NK-92 (cell line): ENCODE results near the gene RBPJL.

Experiments
- DNase-seq: peaks from one replicate; lab custom pipeline; 2025; ENCODE audit not compliant: unreplicated experiment; lab: John Stamatoyannopoulos, UW

The RBPJL gene

DNA sequence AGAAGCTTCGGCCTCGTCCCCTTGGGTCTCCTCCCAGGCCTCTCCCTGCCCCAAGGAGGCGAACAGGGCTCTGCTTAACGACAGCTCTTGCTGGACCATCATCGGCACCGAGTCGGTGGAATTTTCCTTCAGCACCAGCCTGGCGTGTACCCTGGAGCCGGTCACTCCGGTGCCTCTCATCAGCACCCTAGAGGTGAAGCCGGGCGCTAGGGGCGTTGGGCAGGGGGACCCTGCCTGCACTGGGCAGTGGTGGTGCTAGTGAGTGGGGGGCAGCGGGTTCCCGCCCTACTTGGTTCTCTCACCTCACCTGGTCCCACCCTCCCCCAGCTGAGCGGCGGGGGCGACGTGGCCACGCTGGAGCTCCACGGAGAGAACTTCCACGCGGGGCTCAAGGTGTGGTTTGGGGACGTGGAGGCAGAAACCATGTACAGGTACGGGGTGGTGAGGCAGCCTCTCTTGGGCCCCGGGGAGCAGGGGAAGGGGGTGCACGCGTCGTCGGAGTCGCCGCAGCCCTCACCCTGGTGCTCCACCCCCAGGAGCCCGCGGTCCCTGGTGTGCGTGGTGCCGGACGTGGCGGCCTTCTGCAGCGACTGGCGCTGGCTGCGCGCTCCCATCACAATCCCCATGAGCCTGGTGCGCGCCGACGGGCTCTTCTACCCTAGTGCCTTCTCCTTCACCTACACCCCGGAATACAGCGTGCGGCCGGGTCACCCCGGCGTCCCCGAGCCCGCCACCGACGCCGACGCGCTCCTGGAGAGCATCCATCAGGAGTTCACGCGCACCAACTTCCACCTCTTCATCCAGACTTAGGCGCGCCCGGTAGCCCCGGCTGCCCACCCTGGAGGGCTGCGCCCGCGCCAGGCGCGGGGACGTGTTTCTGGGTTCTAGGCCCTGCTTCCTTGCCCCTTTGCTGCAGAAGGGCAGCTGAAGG, 9.8 kb downstream of the RBPJL start:
- DNase-seq = no peak

DNA sequence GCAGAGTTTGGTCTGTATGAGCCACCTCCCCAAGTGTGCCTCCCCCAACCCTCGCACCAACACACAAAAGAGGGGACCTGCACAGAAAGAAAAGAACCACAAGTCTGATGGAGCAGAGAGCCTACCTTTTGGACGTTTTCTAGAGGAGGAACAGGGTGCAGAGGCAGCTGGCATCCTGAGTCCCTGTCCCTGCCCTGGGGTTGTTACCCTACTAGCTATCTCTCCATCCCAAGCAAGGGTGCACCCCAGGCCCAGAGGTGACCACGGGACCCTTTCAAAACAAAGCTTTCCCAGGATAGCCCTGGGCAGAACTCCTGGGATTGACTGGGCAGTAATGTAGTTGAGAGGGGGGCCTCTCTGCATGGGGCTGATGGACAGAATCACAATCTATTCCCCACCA, 11.2 kb downstream of the RBPJL start:
- no peak for DNase-seq

DNA sequence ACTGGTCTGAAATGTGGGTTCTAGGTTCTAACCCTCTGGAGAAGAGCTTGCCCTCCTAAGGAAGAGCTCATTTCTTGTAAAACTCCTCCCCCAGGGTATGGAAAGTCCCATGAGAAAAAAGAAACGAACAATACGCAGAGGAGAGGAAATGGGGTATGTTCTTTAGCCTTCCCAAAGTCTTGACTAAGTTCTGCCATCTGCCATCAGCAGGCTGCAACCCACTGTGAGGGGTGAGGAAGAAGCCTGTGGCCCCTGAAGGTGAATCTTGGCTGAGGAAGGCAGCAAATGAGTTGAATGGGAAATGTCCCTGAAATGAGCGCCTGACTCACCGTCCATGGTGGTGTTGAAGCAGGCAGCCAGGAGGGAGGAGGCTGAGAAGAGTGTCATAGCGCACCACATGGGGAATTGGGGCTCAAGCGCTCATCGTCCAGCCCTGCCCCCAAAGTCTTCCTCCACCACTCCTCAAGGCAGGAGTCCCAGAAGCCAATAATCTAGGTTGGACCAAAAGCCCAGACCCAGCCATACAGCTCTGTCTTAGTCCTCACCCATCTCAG, 11.8 kb downstream of the RBPJL start:
- DNase-seq = no peak

DNA sequence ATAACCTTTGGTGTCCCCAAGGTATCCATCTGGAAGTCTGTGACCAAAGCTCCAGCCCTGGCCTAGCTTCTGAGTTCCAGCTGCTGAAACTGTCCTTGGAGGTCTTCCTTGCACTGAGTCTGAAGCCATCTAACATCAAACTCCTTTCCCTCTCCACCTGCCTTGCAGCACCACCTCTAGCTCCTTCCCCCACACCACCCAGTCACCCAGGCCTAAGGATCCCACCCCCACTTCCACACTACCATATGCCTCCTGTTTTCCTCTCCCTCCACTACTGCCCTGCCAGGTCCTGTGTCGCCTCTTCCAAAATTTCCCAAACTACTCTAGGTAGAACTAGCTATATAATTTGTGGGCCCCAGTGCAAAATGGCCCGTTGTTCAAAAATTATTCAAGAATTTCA, 12.3 kb downstream of the RBPJL start:
- DNase-seq = no peak

DNA sequence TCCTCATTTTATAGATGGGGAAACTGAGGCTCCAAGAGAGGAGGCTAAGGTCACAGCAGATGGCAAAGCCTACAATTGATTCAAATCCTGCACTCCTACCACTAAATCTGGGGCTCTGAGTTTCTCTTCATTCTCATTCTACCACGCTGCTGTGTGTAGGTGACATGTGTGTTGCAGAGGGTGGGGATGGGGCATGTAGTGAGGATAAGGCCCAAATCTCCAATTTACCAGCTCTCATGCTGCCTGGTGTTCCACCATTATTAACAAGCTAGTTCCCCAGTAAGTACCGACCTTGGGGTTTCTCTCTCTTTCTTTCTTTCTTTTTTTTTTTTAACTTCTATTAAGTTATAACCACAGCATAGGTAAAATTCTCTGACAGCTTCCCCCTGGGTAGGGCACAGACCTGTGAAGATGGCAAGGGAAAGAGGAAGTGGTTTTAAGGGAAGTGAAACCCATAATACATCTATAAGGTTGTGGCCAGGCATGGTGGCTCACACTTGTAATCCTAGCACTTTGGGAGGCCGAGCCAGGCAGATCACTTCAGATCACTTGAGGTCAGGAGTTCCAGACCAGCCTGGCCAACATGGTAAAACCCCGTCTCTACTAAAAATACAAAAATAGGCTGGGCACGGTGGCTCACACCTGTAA, 14.4 kb downstream of the RBPJL start:
- no peak for DNase-seq

DNA sequence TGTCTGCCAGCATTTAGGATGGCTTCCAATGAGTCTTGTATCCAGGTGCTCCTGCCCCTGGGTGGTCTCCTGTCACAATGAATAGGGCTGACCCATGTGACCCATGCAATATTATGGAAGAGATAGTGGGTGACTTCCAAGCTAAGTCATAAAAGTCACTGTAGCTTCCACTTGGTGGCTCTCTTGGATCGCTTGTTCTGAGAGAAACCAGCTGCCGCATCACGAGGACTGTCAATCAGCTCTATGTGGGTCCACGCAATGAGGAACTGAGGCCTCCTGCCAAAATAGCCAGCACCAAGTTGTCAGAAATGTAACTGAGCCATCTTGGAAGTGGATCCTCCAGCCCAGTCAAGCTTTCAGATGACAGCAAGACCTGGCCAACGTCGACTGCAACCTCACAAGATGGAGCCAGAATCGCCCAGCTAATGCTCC, 16.3 kb downstream of the RBPJL start:
- no peak for DNase-seq

GRCh38 chr20:45323731-45324130, 17.1 kb downstream of the RBPJL start:
- no peak for DNase-seq

DNA sequence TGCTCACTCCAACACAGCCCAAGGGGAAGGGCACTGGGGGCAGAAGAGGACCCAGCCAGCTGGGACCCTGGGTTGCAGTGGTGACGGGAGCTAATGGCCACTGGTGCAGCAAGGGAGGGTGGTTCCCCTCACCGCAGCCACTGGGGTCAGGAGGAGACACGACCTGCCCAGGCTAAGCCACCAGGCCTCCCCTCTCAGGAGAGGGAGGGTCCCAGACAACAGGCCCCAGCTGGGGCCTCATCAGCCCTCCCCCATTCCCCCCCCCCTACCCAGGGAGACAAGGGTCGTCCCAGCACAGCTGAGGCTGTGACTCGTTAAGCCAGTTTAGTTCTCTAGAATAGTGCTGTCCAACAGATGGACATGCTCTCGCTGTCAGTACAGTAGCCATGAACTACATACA, 18.7 kb downstream of the RBPJL start:
- no peak for DNase-seq

GRCh38 chr20:45328451-45328850, 21.8 kb downstream of the RBPJL start:
- DNase-seq = no peak

DNA sequence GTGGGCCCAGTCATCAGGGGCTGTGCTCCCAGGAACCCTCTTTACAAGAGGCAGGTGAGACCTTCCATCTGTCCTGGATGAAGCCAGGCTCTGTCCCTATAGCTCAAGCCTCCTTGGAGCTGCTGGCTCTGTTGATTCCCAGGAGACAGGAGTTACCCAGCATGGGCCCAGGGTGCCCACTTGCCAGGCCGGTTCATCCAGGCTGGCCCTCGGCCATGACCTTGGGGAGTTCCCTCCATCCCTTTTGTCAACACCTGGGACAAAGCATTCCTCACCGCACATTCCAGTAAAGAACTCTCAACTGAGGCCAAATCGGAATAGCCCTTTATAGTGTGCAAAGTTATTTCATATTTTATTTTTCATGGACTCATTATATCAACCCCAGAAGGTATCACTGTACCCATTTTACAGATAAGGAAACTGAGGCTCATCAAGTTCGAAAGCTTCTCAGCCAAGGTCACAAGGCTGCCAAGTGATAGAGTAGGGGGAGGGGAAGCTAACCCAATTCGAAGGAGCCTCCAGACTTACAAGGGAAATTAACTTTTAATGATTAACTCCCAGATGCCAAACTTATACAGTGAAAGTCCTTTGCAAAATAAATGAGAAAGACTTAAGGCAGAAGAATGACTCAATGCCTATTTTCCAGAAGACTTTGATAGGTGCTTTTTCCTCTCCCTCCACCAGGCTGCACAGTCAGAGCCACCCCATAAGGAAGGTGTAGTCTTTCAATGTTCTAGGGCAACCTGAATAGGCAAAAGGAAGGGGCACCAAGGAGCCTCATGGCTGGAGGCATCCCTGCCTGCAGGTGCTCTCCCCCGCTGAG, 23.1 kb downstream of the RBPJL start:
- DNase-seq = no peak

GRCh38 chr20:45330476-45330875, 23.8 kb downstream of the RBPJL start:
- no peak for DNase-seq

DNA sequence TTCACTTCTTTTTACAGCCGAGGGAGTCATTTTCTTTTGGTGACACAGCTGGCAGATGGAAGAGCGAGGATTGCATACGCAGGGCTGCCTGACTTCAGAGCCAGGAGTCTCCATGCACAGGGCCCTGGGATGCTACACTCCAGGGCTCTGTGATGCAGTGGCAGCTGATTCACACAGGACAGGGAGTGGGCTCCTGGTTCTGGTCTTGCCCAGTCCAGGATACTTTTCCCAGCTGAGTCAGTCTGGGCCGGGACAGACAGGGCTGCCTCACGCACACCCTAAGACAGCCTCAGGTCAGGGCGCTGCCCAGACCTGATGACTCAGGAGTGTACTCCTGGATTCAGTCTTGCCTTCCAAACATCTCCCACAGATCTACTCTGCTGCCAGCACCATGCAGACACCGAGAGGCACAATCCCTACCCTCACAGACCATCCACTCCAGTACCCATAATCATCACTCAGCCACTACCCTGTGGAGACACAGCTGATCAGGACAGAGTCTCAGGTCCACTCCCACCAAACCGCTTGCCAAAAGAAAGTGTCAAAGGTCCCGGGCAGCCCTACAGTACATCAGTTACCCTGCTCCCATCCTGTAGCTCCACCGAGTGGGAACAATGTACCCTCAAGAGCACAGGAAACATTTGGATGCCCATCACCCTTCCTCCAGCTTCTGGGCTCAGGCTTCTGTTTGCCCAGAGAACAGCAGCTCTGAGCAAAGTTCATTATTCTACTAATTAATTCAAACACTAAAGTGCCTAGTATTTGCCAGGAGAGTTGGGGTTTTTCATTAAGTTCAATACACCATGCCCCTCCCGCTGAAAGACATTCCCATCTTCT, 30.1 kb downstream of the RBPJL start:
- DNase-seq = no peak

DNA sequence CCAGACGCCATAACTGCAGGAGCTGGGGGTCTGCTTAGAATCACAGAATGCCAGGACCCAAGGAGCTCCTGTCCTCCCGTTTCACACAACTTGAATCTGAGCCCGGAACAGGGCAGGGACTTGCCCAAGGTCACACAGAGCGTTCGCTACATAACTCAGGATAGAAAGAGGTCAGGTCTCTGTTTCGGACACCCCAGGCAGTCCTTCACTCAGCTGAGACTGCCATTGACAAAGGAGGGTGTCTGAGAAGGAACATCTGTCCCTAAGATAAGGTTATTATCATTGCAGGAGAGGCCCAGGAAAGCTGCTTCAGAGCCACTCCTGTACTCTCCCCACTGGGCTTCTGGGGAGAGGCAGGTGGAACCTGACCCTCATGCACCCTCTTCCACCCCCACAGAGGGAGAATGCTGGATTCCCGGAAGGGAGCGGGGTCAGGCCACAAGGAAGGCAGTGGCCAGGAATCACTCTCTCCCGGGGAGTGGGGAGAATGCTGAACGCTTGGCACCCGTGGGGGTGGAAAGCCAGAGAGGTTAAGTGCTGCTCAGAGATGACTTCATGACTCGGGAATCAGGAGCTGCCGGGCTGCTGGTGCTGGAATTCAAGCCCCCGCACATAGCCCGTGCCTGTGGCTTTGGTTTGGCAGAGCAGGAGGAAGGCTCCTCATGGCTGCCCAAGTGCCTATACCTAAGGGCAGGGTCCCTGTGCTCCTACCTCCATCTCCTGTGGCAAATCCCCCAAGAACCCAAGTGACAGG, 30.9 kb downstream of the RBPJL start:
- no peak for DNase-seq

DNA sequence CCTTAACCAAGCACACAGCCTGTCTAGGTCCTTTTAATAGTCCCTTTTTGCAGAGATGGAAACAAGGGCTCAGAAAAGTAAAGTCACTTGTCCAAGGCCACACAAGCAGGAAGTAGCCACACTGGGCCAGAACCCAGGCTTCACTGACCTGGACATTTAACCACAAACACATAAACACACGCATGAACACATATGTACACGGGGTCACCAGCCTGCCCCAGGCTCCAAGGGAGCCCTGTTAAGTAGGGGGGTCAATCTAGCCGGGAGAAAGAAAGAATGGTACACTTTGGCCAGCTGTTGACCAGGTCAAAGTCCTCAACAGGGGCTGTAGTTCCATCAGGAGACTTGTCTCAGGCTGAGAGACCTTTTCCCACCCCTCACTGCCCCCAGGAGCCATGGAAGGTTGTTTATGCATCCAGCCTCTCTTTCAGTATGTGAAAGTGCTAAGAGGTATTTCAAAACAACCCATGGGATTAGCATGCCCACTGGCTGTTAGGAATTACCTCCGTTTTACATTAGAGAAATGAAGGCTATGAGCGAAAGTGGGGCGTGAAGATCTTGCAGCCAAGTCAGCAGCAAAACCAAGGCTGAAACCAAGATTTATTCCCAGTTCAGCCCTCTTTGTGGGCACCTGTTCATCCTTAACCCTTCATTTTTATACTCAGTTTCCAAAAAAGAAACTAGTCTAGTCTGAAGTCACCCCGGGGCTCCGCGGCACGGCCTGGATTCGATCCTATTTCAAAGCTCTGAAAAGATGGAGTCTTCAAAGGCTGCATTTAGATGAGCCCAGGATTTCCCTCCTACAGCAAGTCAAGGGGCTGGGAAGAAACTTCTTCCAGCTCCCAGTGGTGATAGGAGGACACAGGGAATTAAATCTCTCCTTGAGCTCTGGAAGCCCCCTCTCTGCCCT, 31.7 kb downstream of the RBPJL start:
- no peak for DNase-seq

- no peak for DNase-seq
These were observed 32.4 kb downstream of the RBPJL start for GRCh38 chr20:45339084-45339483.

GRCh38 chr20:45339799-45340198, 33.2 kb downstream of the RBPJL start:
- no peak for DNase-seq

GRCh38 chr20:45340236-45340847, 33.7 kb downstream of the RBPJL start:
- DNase-seq = no peak

GRCh38 chr20:45340951-45341350, 34.3 kb downstream of the RBPJL start:
- no peak for DNase-seq
